HG02973 (cell line): ENCODE results near the gene SNPH.

Experiments used
- ATAC-seq: cut with Tn5 transposase; IDR thresholded peaks from one replicate; pipeline ENCODE4 v1.9.1; 2021; ENCODE audit warnings: moderate library complexity; ENCODE audit not compliant: unreplicated experiment

Gene SNPH

GRCh38 chr20:1286267-1287024, 20.4 kb downstream of the SNPH start:
- ATAC-seq, result no peak

GRCh38 chr20:1287306-1287705, 21.2 kb downstream of the SNPH start:
- no peak for ATAC-seq

GRCh38 chr20:1287787-1288569, 21.9 kb downstream of the SNPH start:
- no peak for ATAC-seq

- ATAC-seq, result no peak
Measured at GRCh38 chr20:1291191-1291741, 25.2 kb downstream of the SNPH start.

GRCh38 chr20:1292620-1293019, 26.5 kb downstream of the SNPH start:
- no peak for ATAC-seq

- ATAC-seq, result no peak
Measured at GRCh38 chr20:1293641-1294379, 27.7 kb downstream of the SNPH start.

- no peak for ATAC-seq
Measured at GRCh38 chr20:1294497-1294896, 28.4 kb downstream of the SNPH start.

- no peak for ATAC-seq
Measured at GRCh38 chr20:1295276-1295930, 29.3 kb downstream of the SNPH start.

GRCh38 chr20:1296117-1296610, 30.1 kb downstream of the SNPH start:
- ATAC-seq, result no peak

GRCh38 chr20:1296922-1297321, 30.8 kb downstream of the SNPH start:
- no peak for ATAC-seq

GRCh38 chr20:1297486-1297885, 31.4 kb downstream of the SNPH start:
- ATAC-seq, result no peak

- ATAC-seq, result no peak
Measured at GRCh38 chr20:1298166-1298565, 32.1 kb downstream of the SNPH start.

GRCh38 chr20:1298888-1299511, 32.9 kb downstream of the SNPH start:
- no peak for ATAC-seq

- no peak for ATAC-seq
Measured at GRCh38 chr20:1299522-1299921, 33.4 kb downstream of the SNPH start.

- ATAC-seq, result no peak
Measured at GRCh38 chr20:1300083-1300840, 34.2 kb downstream of the SNPH start.

GRCh38 chr20:1301031-1301529, 35.0 kb downstream of the SNPH start:
- no peak for ATAC-seq

GRCh38 chr20:1302685-1303541, 36.8 kb downstream of the SNPH start:
- ATAC-seq, result no peak
